GM12878 (cell line): ENCODE results near the gene TRERF1. TPM values are rescaled to one million over a fixed set of nuclear protein-coding genes. Genes with fewer than 3 reads are reported as not detected.

Source experiments
- ATAC-seq: fragments of 200-7000 bp; cut with Tn5 transposase; 3 replicates; pipeline ENCODE4 v1.9.1; 2020; ENCODE audit warnings: mild to moderate bottlenecking, moderate library complexity
- BruUV-seq: library from RNA; stranded (reverse); fragments of 400-500 nt; replicated peaks from 2 replicates; lab custom pipeline; 2021; lab: Mats Ljungman, UMichigan
- CTCF ChIA-PET: fragments of 300-600 bp; sonication (Branson Sonifier 250); formaldehyde crosslinking; extraction: SDS; loops from one replicate; lab custom pipeline; 2021; ENCODE audit warnings: inconsistent platforms; lab: Yijun Ruan, JAX
- POLR2A ChIA-PET: fragments of 350-600 bp; formaldehyde crosslinking; extraction: SDS; loops from one replicate; lab custom pipeline; 2021; ENCODE audit warnings: inconsistent platforms; lab: Charles Lee
- RAD21 ChIA-PET: fragments of 300-600 bp; sonication (Branson Sonifier 250); formaldehyde crosslinking; loops from one replicate; lab custom pipeline; 2023; ENCODE audit warnings: antibody characterized with exemption; ENCODE audit not compliant: unreplicated experiment; lab: Charles Lee
- SMC1A ChIA-PET: fragments of 300-600 bp; sonication (Branson Sonifier 250); formaldehyde crosslinking; loops from one replicate; lab custom pipeline; 2023; ENCODE audit not compliant: unreplicated experiment, uncharacterized antibody; lab: Charles Lee
- DNase-seq: peaks from one replicate; pipeline ENCODE4 v3.0.0-alpha.2; 2011; ENCODE audit warnings: low read depth, low spot score
- FAIRE-seq: peaks from 3 replicates; lab custom pipeline; 2011; peaks lifted over from hg19 to GRCh38; lab: Jason Lieb, UNC
- H2AFZ ChIP-seq: 2 replicates; pipeline ENCODE4 v1.6.0; 2011; ENCODE audit warnings: low read depth, low read length, control low read depth; ENCODE audit not compliant: control insufficient read depth
- H3K27ac ChIP-seq: 2 replicates; pipeline ENCODE4 v1.5.1; 2011; ENCODE audit warnings: control low read depth; ENCODE audit not compliant: control insufficient read depth, insufficient read depth
- H3K27me3 ChIP-seq, 2 experiments: replicated peaks in 1 of 2; 2 replicates each; pipeline versions ENCODE4 v1.6.0 to v1.6.1; 2011; ENCODE audit warnings: low read length in 1 of 2; ENCODE audit not compliant: control insufficient read depth in 2 of 2, insufficient read depth in 2 of 2
- H3K36me3 ChIP-seq, 2 experiments: 2 replicates each; pipeline ENCODE4 v1.5.1; 2011; ENCODE audit warnings: low read length in 1 of 2; ENCODE audit not compliant: control insufficient read depth in 2 of 2, insufficient read depth in 2 of 2
- H3K4me1 ChIP-seq: 2 replicates; pipeline ENCODE4 v1.6.1; 2011; ENCODE audit warnings: mild to moderate bottlenecking, low read length, moderate library complexity, mixed read lengths; ENCODE audit not compliant: control insufficient read depth, insufficient read depth
- H3K4me2 ChIP-seq: 2 replicates; pipeline ENCODE4 v1.6.0; 2011; ENCODE audit warnings: control low read depth; ENCODE audit not compliant: control insufficient read depth, insufficient read depth
- H3K4me3 ChIP-seq: fragments of 200-600 bp; sonication (generic); 2 replicates; pipeline ENCODE4 v1.5.1; 2016
- H3K79me2 ChIP-seq: 2 replicates; pipeline ENCODE4 v1.6.0; 2011; ENCODE audit warnings: low read length; ENCODE audit not compliant: control insufficient read depth, insufficient read depth
- H3K9ac ChIP-seq: 2 replicates; pipeline ENCODE4 v1.8.0; 2011; ENCODE audit warnings: low read length, control low read depth, mixed read lengths; ENCODE audit not compliant: control insufficient read depth, insufficient read depth
- H3K9me3 ChIP-seq: replicated peaks from 3 replicates; pipeline ENCODE4 v1.5.1; 2011; ENCODE audit warnings: mild to moderate bottlenecking, low read length; ENCODE audit not compliant: control insufficient read depth, insufficient read depth
- H4K20me1 ChIP-seq: 2 replicates; pipeline ENCODE4 v1.6.0; 2011; ENCODE audit not compliant: control insufficient read depth, insufficient read depth
- CHD2 ChIP-seq: IDR thresholded peaks from 2 replicates; pipeline ENCODE4 v1.6.1; 2011; ENCODE audit warnings: low read depth, low read length, improper control_type of control experiment, borderline replicate concordance
- CHD4 ChIP-seq: fragments of 200-600 bp; sonication (generic); IDR thresholded peaks from 2 replicates; pipeline ENCODE4 v1.6.1; 2016; ENCODE audit warnings: mild to moderate bottlenecking
- CREB1 ChIP-seq: IDR thresholded peaks from 2 replicates; pipeline ENCODE4 v1.6.1; 2012; ENCODE audit warnings: low read depth, mild to moderate bottlenecking, inconsistent platforms
- JUND ChIP-seq: IDR thresholded peaks from 2 replicates; pipeline ENCODE4 v1.6.1; 2012; ENCODE audit warnings: low read depth, mild to moderate bottlenecking, low read length, improper control_type of control experiment, moderate library complexity
- ZNF274 ChIP-seq: IDR thresholded peaks from one replicate; pipeline ENCODE4 v1.8.0; 2011; ENCODE audit not compliant: insufficient read length, insufficient read depth
- WGBS: methylation state at CpG from one replicate; pipeline ENCODE4 v1.1.6; 2016; ENCODE audit warnings: low lambda C conversion rate; ENCODE audit not compliant: insufficient replicate concordance, insufficient coverage; ENCODE audit errors: missing lambda C conversion rate; 5-methylcytosine and 5-hydroxymethylcytosine counted together
- in situ Hi-C: fragments of 300-500 bp; cut with MboI; formaldehyde crosslinking; loops from 9 replicates; pipeline ENCODE4 v1.14.3; 2018; ENCODE audit warnings: mixed read lengths
- intact Hi-C: fragments of 100-400 bp; cut with micrococcal nuclease; formaldehyde crosslinking; loops from one replicate; pipeline ENCODE4 v1.14.2; 2022; ENCODE audit not compliant: unreplicated experiment
- polyA plus RNA-seq, 11 experiments: library from polyadenylated mRNA; depleted of rRNA in 4 of 11; unstranded in 6 of 11; stranded (reverse) in 5 of 11; fragments of >200 nt; fragmentation: Nextera tagmentation in 4 of 11; fragmentation: Illumina TruSeq in 1 of 11; extraction: Ambion mirVana in 4 of 11; extraction: Trizol in 1 of 11; gene quantifications; 1 replicate in 1 of 11; 2 replicates in 10 of 11; pipeline versions ENCODE4 v1.2.1 to v1.2.3, GENCODE V29; 2011 to 2016; ENCODE audit warnings: inconsistent platforms in 2 of 11, missing spikeins in 2 of 11, low read depth in 1 of 11
- total RNA-seq, 4 experiments: library from RNA; depleted of rRNA in 3 of 4; stranded (reverse); fragments of >200 nt in 3 of 4; fragmentation: Illumina TruSeq in 1 of 4; extraction: Trizol in 1 of 4; gene quantifications; 2 replicates each; pipeline versions ENCODE4 v1.2.1 to v1.2.3, GENCODE V29; 2013 to 2021

The TRERF1 gene
- total and polyA plus RNA-seq, 10 of the 15 experiments (the other 5 are each of a cell fraction or from before 2014, with no cell fraction given): 2.2 to 19.4 (median 7.2) TPM

DNA sequence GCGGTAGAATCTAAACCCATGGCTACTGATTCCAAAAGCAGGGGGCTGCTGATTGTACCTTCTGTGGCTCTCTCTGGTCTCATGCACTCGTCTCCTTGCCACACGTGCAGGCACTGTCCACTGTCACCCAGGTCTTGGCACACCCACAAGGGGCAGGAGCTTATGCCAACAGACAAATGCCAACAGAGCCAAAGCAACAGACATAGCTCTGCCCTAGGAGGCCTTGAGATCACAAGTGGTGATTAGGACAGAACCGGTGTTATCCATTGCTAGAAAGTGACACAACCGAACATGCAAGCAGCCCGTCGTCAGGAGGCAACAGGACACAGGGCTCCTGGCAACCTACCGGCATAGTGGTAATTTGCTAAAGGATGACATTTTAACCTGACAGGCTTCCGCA, 197.2 kb downstream of the TRERF1 start (continued):
- TF ChIP-seq CHD4: no peak
- no peak for TF ChIP-seq JUND
- TF ChIP-seq, all 136 proteins: peak for 0

DNA sequence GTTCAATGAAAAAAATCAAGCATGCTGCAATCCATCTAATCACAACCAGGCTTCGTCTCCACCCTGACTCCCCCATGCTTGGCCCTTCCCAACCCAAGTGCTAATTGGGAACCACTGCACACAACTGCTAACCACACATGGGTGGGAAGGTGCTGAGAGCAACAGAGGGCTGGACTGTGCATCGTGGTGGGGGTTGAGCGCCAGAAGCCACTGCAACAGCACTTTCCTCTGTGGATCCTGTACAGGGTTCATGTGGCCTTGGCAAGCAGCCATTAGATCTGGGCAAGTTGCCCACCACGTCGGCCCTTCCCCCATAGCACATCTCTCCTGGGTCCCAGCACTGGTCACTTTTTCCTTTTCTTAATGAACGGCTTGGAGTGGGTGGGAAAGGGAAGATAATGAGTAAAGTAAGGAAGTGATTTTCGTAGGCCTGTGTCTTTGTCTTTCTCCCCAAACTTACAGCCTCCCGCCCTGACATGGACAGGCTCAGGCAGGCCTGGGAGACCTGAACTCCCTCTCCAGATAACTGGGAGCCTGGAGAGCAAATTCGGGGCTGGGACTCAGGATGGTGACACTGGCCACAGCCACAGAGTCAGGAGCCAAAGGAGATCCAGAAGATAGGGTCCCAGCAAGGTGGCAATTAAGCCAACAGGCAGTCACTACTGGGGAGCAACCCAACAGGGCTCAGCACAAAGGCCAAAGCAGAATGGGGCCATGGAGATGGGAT, 199.7 kb downstream of the TRERF1 start:
- H3K36me3 ChIP-seq: peaks cover 0 to 7% of the 10 kb centered on the region in 2 experiments; a peak in 2 of 4 replicates
- WGBS: 70% methylated on average over 9 of the region's 9 CpGs
- intact Hi-C loops (no loop called here), in situ Hi-C loops (no loop called here)
- DNase-seq: no peak
- no peak for FAIRE-seq
- BruUV-seq: no TSS peak
- H2AFZ ChIP-seq: no peak overlapping the region
- no peak overlapping the region for H3K4me3 ChIP-seq
- H3K9me3 ChIP-seq: no peaks in the 10 kb centered on the region
- H3K27ac ChIP-seq: no peak overlapping the region
- H3K4me2 ChIP-seq: no peak overlapping the region
- CTCF ChIA-PET: interaction anchor here (1.3 to 1.8 kb wide), 2 partner anchors 10 to 295 kb away, joined by 3 to 4 read pairs; no protein-coding TSS in a partner anchor
- no peaks in the 10 kb centered on the region for H4K20me1 ChIP-seq
- H3K4me1 ChIP-seq: no peaks in the 10 kb centered on the region
- POLR2A ChIA-PET: interaction anchor here (1.7 kb wide), 1 partner anchor 13 kb away, joined by 4 read pairs; no protein-coding TSS in a partner anchor
- SMC1A ChIA-PET: no interaction called here
- RAD21 ChIA-PET: no interaction called here
- TF ChIP-seq CHD2 (no peak), ZNF274 (no peak), CREB1 (no peak)
- no peaks in the 10 kb centered on the region for H3K79me2 ChIP-seq
- ATAC-seq: no peak
- H3K27me3 ChIP-seq: no peaks in the 10 kb centered on the region
- H3K9ac ChIP-seq: no peak overlapping the region
